Spleen (tissue), 11 donors: ENCODE data around the gene FRRS1. TPM values are rescaled to one million over a fixed set of nuclear protein-coding genes. Genes with fewer than 3 reads are reported as not detected.

Experiments used
- DNase-seq: peaks from one replicate; pipeline ENCODE4 v3.0.0-alpha.2; 2020
- H3K27ac ChIP-seq, 8 donors: fragments of 200-600 bp; sonication (generic) in 7 of 8; 1 replicate in 4 of 8; 2 replicates in 4 of 8; pipeline versions ENCODE4 v1.5.0 to v1.8.0; 2016 to 2021; ENCODE audit warnings: inconsistent platforms in 4 of 8, mild to moderate bottlenecking in 4 of 8, moderate library complexity in 1 of 8
- H3K27me3 ChIP-seq, 7 donors: fragments of 200-600 bp; sonication (generic) in 6 of 7; replicated peaks in 1 of 7; 1 replicate in 4 of 7; 2 replicates in 3 of 7; pipeline versions ENCODE4 v1.5.0 to v1.8.0; 2016 to 2021; ENCODE audit warnings: inconsistent platforms in 3 of 7, mild to moderate bottlenecking in 1 of 7
- H3K36me3 ChIP-seq, 6 donors: fragments of 200-600 bp; sonication (generic) in 5 of 6; 1 replicate in 4 of 6; 2 replicates in 2 of 6; pipeline versions ENCODE4 v1.5.0 to v1.8.0; 2016 to 2021; ENCODE audit warnings: inconsistent platforms in 2 of 6
- H3K4me1 ChIP-seq, 6 donors: fragments of 200-600 bp; sonication (generic) in 5 of 6; 1 replicate in 3 of 6; 2 replicates in 3 of 6; pipeline versions ENCODE4 v1.5.0 to v1.8.0; 2016 to 2021; ENCODE audit warnings: inconsistent platforms in 3 of 6
- H3K4me3 ChIP-seq, 8 donors: fragments of 200-600 bp; sonication (generic) in 7 of 8; 1 replicate in 4 of 8; 2 replicates in 4 of 8; pipeline versions ENCODE4 v1.5.0 to v1.8.0; 2016 to 2021; ENCODE audit warnings: inconsistent platforms in 4 of 8, mild to moderate bottlenecking in 4 of 8, moderate library complexity in 2 of 8
- H3K9me3 ChIP-seq, 8 donors: fragments of 200-600 bp; sonication (generic) in 7 of 8; 1 replicate in 4 of 8; 2 replicates in 4 of 8; pipeline versions ENCODE4 v1.5.0 to v1.8.0; 2016 to 2021; ENCODE audit warnings: inconsistent platforms in 4 of 8
- POLR2A ChIP-seq, 3 donors: fragments of 450-650 bp; IDR thresholded peaks; one replicate each; pipeline ENCODE4 v1.5.1; 2017; ENCODE audit warnings: antibody characterized with exemption in 3 of 3, mild to moderate bottlenecking in 1 of 3
- POLR2AphosphoS5 ChIP-seq, 3 donors: sonication (generic); formaldehyde crosslinking; IDR thresholded peaks; one replicate each; pipeline ENCODE4 v1.5.1; 2017; ENCODE audit warnings: antibody characterized with exemption in 3 of 3
- WGBS, 5 donors: extraction: QIAGEN DNeasy Blood & Tissue Kit in 3 of 5; methylation state at CpG; one replicate each; pipeline versions ENCODE4 v1.1.5 to v1.1.7; 2013 to 2018; 5-methylcytosine and 5-hydroxymethylcytosine counted together
- intact Hi-C: fragments of 100-400 bp; cut with DNase I; formaldehyde crosslinking; loops from one replicate; pipeline ENCODE4 v1.15.0; 2023; ENCODE audit warnings: low total_unique reads
- polyA plus RNA-seq, 3 donors: library from polyadenylated mRNA; stranded (reverse); fragments of 200-250 nt; gene quantifications; one replicate each; pipeline ENCODE4 v1.2.1, GENCODE V29; 2013
- small RNA-seq, 4 donors: library from RNA; depleted of rRNA; stranded (forward); fragments of <200 nt; gene quantifications; one replicate each; pipeline ENCODE3, GENCODE V24; 2016
- total RNA-seq, 7 donors: library from RNA; depleted of rRNA in 3 of 7; stranded (reverse); fragments of >200 nt in 3 of 7; fragmentation: NEBNext Ultra II Directional in 4 of 7; extraction: Animal tissue kit (Norgen Biotek cat#: 25700) in 4 of 7; gene quantifications; one replicate each; pipeline versions ENCODE4 v1.1.0 to v1.2.1, GENCODE V29; 2016 to 2021
- TF ChIP-seq, protein P1 (sequence below), 11 experiments: fragments of 200-600 bp in 7 of 11; fragments of 450-650 bp in 4 of 11; sonication (generic) in 4 of 11; IDR thresholded peaks in 8 of 11; conservative IDR thresholded peaks in 3 of 11; 1 replicate in 7 of 11; 2 replicates in 4 of 11; pipeline versions ENCODE4 v1.4.0 to v1.8.0; 2016 to 2021; ENCODE audit warnings: antibody characterized with exemption in 11 of 11, inconsistent platforms in 4 of 11, mild to moderate bottlenecking in 1 of 11
- donor health status: healthy with polysubstance abuse.
- donor health status: DM: no; HTN: no; CAD: no; lungs with moderate emphysema.
- donor health status: DM: no; HTN: no; CAD: no.
- donor health status: Bipolar disorder and iron deficiency.
- donor health status: healthy.
- donor health status: DM: no; HTN: no; CAD: no.
- donor health status: DM: yes; HTN: yes; CAD: no.

Gene FRRS1
- total and polyA plus RNA-seq, 10 donors, result 0.13 to 7.3 (median 4.4) TPM

GRCh38 chr1:99662539-99663080 lies 103.8 kb downstream of the FRRS1 start:
- no peaks in the 10 kb centered on the region for H3K9me3 ChIP-seq
- TF ChIP-seq, protein P1, sequence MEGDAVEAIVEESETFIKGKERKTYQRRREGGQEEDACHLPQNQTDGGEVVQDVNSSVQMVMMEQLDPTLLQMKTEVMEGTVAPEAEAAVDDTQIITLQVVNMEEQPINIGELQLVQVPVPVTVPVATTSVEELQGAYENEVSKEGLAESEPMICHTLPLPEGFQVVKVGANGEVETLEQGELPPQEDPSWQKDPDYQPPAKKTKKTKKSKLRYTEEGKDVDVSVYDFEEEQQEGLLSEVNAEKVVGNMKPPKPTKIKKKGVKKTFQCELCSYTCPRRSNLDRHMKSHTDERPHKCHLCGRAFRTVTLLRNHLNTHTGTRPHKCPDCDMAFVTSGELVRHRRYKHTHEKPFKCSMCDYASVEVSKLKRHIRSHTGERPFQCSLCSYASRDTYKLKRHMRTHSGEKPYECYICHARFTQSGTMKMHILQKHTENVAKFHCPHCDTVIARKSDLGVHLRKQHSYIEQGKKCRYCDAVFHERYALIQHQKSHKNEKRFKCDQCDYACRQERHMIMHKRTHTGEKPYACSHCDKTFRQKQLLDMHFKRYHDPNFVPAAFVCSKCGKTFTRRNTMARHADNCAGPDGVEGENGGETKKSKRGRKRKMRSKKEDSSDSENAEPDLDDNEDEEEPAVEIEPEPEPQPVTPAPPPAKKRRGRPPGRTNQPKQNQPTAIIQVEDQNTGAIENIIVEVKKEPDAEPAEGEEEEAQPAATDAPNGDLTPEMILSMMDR (IDR thresholded peaks at IDR 0.05 in 8 of 11, conservative IDR thresholded peaks at IDR 0.05 in 3 of 11), result no peak
- peak in 1 of 3 donors; percentile 41 for TF ChIP-seq POLR2AphosphoS5 (IDR thresholded peaks at IDR 0.05)
- TF ChIP-seq POLR2A (IDR thresholded peaks at IDR 0.05), result no peak
- intact Hi-C loops, result no loop called here
- no peaks in the 10 kb centered on the region for H3K36me3 ChIP-seq
- no peak for DNase-seq
- H3K27me3 ChIP-seq, result no peaks in the 10 kb centered on the region
- H3K4me3 ChIP-seq, result no peak overlapping the region
- H3K4me1 ChIP-seq, result peaks cover 0 to 32% (median 2%) of the 10 kb centered on the region in 6 donors
- 44 to 60% (median 50%) methylated on average over 3 of the region's 3 CpGs for WGBS, 5 donors
- peak overlapping the region in 7 of 8 donors; percentile 18 to 63 (median 58) for H3K27ac ChIP-seq

DNA sequence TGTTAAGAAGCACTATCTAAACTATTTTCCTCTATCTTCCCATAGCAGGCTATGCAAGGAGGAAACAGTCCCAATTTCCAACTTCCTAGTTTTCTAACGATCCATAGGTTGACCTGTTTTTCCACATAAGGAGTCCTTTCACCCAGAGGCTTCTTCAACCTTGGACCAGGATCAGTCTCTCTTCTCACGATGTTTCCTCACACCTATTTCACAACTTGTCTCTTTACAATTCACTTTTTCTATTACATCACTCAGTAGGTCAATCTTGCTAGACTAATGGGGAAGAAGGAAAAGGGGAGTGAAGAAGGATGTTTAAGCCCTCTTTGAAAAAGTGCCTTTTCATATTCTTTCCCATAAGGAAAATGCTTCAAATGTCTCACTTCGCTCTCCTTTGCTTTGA lies 104.7 kb downstream of the FRRS1 start:
- H3K36me3 ChIP-seq, result no peaks in the 10 kb centered on the region
- intact Hi-C loops, result no loop called here
- 48 to 63% (median 62%) methylated on average over 3 of the region's 3 CpGs for WGBS, 5 donors
- H3K4me1 ChIP-seq, result peaks cover 0 to 38% (median 2%) of the 10 kb centered on the region in 6 donors
- TF ChIP-seq POLR2A (IDR thresholded peaks at IDR 0.05) (no peak), POLR2AphosphoS5 (IDR thresholded peaks at IDR 0.05) (no peak)
- TF ChIP-seq, protein P1 (IDR thresholded peaks at IDR 0.05 in 8 of 11, conservative IDR thresholded peaks at IDR 0.05 in 3 of 11), result no peak
- no peaks in the 10 kb centered on the region for H3K27me3 ChIP-seq
- no peak for DNase-seq
- H3K9me3 ChIP-seq, result no peaks in the 10 kb centered on the region
- peak overlapping the region in 3 of 8 donors; percentile 5 to 61 (median 45) for H3K27ac ChIP-seq
- no peak overlapping the region for H3K4me3 ChIP-seq

GRCh38 chr1:99660496-99660895 lies 105.9 kb downstream of the FRRS1 start:
- 79 to 91% (median 89%) methylated on average over 2 of the region's 2 CpGs for WGBS, 5 donors
- Histone ChIP-seq H3K36me3 (no peaks in the 10 kb centered on the region), H3K9me3 (no peaks in the 10 kb centered on the region), H3K4me1 (peaks cover 0 to 38% (median 2%) of the 10 kb centered on the region in 6 donors), H3K4me3 (no peak overlapping the region), H3K27ac (no peak overlapping the region), H3K27me3 (no peaks in the 10 kb centered on the region)
- intact Hi-C loops, result no loop called here
- no peak for DNase-seq
- TF ChIP-seq, protein P1 (IDR thresholded peaks at IDR 0.05 in 8 of 11, conservative IDR thresholded peaks at IDR 0.05 in 3 of 11), result no peak
- TF ChIP-seq POLR2A (IDR thresholded peaks at IDR 0.05) (no peak), POLR2AphosphoS5 (IDR thresholded peaks at IDR 0.05) (no peak)

GRCh38 chr1:99659755-99660210 lies 106.7 kb downstream of the FRRS1 start:
- TF ChIP-seq, protein P1 (IDR thresholded peaks at IDR 0.05 in 8 of 11, conservative IDR thresholded peaks at IDR 0.05 in 3 of 11), result no peak
- TF ChIP-seq POLR2AphosphoS5 (IDR thresholded peaks at IDR 0.05), result no peak
- TF ChIP-seq POLR2A (IDR thresholded peaks at IDR 0.05), result no peak
- Histone ChIP-seq H3K4me1 (peaks cover 0 to 38% (median 2%) of the 10 kb centered on the region in 6 donors), H3K36me3 (no peaks in the 10 kb centered on the region), H3K27me3 (no peaks in the 10 kb centered on the region), H3K9me3 (no peaks in the 10 kb centered on the region), H3K4me3 (no peak overlapping the region), H3K27ac (no peak overlapping the region)
- WGBS, 5 donors, result 65 to 86% (median 75%) methylated on average over 2 of the region's 2 CpGs
- intact Hi-C loops, result no loop called here
- DNase-seq, result no peak

Small RNA genes lying within 50 kb of the gene (small RNA-seq; reads per million reads assigned to genes)
- gene RF00019 (0 reads per million in 4 donors), gene RNU4-75P (0 reads per million in 4 donors)

Other genes with a start within 250 kb of the FRRS1 start
- 10 to 100 TPM in 3 of 7 donors, 1 to 10 TPM in 4; 2.9 to 16.8 (median 7.9) TPM for gene PALMD, start 120.5 kb downstream of the FRRS1 start, total RNA-seq
- gene PALMD, start 120.5 kb downstream of the FRRS1 start, polyA plus RNA-seq, result 10 to 100 TPM in 1 of 3 donors, 1 to 10 TPM in 2; 4.6 to 12.7 (median 5.4) TPM
- gene AGL, start 83.7 kb upstream of the FRRS1 start, total RNA-seq, result 10 to 100 TPM; 14.3 to 28.1 (median 19.4) TPM
- 1 to 10 TPM; 6.3 to 8.6 (median 6.6) TPM for gene AGL, start 83.7 kb upstream of the FRRS1 start, polyA plus RNA-seq
- 10 to 100 TPM; 17.0 to 26.5 (median 25.0) TPM for gene SLC35A3, start 203.4 kb upstream of the FRRS1 start, total RNA-seq
- 10 to 100 TPM in 1 of 3 donors, 1 to 10 TPM in 2; 7.2 to 11.5 (median 8.1) TPM for gene SLC35A3, start 203.4 kb upstream of the FRRS1 start, polyA plus RNA-seq